ENCODE measurements around the gene EDNRA. TPM values are rescaled to one million over a fixed set of nuclear protein-coding genes. Genes with fewer than 3 reads are reported as not detected.

EDNRA gene
- total RNA-seq, 1 donor from 2014 or later, result 37.6 TPM

DNA sequence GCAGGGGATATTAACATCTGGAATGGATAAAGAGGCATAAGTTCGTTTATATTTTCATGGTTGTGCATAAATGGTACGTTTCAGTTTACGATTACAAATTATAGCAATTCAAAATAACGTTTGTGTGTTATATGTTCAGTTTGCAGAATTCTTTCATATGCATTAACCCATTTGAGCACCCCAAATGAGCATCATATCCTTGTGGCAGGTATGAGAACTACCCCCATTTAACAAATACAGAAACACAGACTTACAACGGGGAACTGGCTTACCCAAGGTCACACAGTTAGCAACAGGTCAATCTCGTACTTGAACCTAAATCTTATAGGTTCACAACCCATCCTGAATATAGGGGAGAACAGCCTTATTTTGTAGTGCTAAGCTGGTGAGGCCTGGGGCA, 33.1 kb downstream of the EDNRA start:
- H3K9me3 Mint-ChIP-seq, result no peaks in the 10 kb centered on the region
- TF ChIP-seq, protein P1, sequence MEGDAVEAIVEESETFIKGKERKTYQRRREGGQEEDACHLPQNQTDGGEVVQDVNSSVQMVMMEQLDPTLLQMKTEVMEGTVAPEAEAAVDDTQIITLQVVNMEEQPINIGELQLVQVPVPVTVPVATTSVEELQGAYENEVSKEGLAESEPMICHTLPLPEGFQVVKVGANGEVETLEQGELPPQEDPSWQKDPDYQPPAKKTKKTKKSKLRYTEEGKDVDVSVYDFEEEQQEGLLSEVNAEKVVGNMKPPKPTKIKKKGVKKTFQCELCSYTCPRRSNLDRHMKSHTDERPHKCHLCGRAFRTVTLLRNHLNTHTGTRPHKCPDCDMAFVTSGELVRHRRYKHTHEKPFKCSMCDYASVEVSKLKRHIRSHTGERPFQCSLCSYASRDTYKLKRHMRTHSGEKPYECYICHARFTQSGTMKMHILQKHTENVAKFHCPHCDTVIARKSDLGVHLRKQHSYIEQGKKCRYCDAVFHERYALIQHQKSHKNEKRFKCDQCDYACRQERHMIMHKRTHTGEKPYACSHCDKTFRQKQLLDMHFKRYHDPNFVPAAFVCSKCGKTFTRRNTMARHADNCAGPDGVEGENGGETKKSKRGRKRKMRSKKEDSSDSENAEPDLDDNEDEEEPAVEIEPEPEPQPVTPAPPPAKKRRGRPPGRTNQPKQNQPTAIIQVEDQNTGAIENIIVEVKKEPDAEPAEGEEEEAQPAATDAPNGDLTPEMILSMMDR (conservative IDR thresholded peaks at IDR 0.05), result peak; percentile 45
- DNase-seq (ENCODE audit: extremely low spot score, unreplicated experiment), result no peak
- H3K27me3 Mint-ChIP-seq, result no peaks in the 10 kb centered on the region
- no peak overlapping the region for H3K27ac Mint-ChIP-seq
- H3K36me3 Mint-ChIP-seq, result peaks cover 5% of the 10 kb centered on the region
- H3K4me3 Mint-ChIP-seq, result no peak overlapping the region
- peaks cover 9% of the 10 kb centered on the region for H3K4me1 Mint-ChIP-seq (ENCODE audit: unreplicated experiment)

DNA sequence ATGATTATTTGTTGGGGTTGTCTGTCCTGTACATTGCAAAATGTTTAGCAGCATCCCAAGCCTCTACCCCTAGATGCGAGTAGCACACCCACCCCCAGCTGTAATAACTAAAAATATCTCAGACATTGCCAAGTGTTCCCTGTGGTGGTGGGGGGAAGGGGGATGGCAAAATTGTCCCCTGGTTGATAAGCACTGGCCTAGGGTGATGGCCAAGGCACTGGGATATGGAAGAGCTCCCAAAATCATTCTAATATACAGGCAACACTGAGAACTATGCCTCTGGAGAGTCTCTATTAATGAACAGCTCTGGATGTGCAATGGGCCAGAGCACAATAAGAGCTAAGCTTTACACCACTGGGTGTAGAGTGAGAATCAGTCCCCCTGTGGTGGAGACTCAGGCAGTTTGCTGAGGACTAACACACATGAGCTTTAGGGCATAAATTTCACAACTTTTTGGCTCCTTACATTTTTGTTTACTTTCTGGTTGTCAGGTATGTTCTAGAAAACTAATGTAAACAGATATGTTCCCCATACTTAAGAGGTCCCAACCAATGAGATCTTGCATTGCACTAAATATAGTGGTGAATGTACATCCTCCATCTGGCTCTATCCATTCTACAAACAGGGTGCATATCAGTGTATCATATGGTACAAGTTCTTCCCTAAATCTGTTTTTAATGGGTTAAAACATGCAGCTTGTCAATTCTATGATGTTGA, 34.5 kb downstream of the EDNRA start:
- TF ChIP-seq, protein P1 (conservative IDR thresholded peaks at IDR 0.05), result no peak
- H3K27me3 Mint-ChIP-seq, result no peaks in the 10 kb centered on the region
- no peak for DNase-seq (ENCODE audit: extremely low spot score, unreplicated experiment)
- H3K27ac Mint-ChIP-seq, result no peak overlapping the region
- no peaks in the 10 kb centered on the region for H3K9me3 Mint-ChIP-seq
- H3K4me3 Mint-ChIP-seq, result no peak overlapping the region
- peaks cover 10% of the 10 kb centered on the region for H3K4me1 Mint-ChIP-seq (ENCODE audit: unreplicated experiment)
- H3K36me3 Mint-ChIP-seq, result peaks cover 5% of the 10 kb centered on the region

DNA sequence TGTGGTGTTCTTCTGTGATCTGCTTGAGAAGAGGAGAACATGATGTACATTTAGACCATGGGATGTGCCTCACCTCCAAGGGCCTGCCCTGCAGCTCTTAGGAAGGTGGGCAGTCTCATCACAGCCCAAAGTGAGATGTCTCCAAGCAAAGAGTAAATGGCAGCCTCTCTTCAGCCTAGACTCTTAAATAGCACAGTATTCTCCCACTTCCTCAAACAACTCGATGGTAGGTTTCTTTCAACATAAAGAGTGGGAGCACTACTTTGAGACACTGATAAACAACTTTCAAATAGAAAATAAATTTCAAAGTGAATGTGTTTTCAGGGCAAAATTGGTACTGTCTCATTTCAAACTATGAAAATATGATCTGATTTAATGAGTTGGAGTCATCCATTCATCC, 35.2 kb downstream of the EDNRA start:
- H3K36me3 Mint-ChIP-seq, result peaks cover 5% of the 10 kb centered on the region
- DNase-seq (ENCODE audit: extremely low spot score, unreplicated experiment), result no peak
- H3K4me1 Mint-ChIP-seq (ENCODE audit: unreplicated experiment), result peaks cover 10% of the 10 kb centered on the region
- H3K27me3 Mint-ChIP-seq, result no peaks in the 10 kb centered on the region
- no peaks in the 10 kb centered on the region for H3K9me3 Mint-ChIP-seq
- TF ChIP-seq, protein P1 (conservative IDR thresholded peaks at IDR 0.05), result no peak
- H3K4me3 Mint-ChIP-seq, result no peak overlapping the region
- H3K27ac Mint-ChIP-seq, result no peak overlapping the region

DNA sequence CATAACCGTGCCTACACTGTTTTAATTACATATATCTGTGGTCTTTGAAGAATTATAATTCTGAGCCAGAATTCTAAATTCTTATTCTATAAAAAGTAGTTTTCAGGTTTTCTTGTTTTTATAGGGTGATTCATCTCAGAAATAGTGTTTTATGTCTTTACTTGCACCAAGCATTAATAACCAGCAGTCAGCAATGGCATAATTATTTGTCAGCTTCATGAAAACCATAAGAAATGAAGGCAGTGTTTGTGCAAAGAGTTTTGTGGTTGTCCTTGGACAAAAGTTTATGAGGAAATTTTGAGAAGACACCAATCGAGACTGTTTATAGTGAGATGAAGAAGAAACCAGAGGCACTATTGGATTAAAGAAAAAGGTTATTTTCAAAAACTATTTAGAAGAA, 37.2 kb downstream of the EDNRA start:
- Mint-ChIP-seq H3K36me3 (peaks cover 12% of the 10 kb centered on the region), H3K27ac (no peak overlapping the region), H3K9me3 (peaks cover 4% of the 10 kb centered on the region), H3K27me3 (no peaks in the 10 kb centered on the region), H3K4me1 (ENCODE audit: unreplicated experiment) (peaks cover 4% of the 10 kb centered on the region), H3K4me3 (no peak overlapping the region)
- TF ChIP-seq, protein P1 (conservative IDR thresholded peaks at IDR 0.05), result no peak
- DNase-seq (ENCODE audit: extremely low spot score, unreplicated experiment), result no peak

DNA sequence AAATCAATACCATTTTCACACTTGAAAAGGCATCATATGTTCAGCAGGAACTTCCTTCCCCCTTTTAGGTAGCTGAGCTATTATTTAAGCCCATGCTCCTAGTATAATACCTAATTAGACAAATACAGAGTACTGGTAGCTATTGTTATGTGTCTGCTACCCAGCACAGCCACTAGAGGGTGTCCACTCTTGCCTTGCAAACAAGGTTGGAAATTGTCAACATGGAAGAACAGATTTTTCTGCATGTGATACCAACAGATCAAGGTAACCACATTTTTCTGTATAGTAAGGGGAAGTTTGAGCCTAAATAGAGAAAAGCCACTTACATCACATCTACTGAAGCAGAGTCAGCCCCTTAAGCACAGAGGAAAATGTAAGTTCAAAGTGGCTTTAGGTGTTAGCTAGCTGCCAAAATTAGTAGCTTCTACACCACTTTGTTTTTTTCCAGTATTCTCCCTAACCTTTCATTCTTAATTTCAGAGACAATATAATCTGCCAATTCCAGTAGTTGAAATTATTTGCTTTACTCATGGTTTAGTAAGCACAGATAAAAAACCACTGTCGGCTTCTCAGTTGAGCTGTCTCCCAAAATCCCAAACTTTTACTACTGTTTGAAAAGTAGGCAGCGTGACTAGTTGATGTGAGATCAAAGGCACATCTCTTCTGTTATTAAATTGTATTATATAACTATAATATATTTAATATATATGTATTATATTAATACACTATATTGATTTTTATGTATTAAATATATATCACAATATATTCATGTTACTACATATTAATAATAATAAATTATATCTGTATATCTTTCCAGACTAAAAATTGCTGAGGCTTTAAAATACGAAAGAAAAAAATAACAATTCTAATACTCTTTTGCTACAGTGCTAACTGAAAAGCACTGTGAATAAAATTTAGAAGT, 38.2 kb downstream of the EDNRA start:
- Mint-ChIP-seq H3K36me3 (peaks cover 7% of the 10 kb centered on the region), H3K27me3 (no peaks in the 10 kb centered on the region), H3K9me3 (peaks cover 4% of the 10 kb centered on the region), H3K4me1 (ENCODE audit: unreplicated experiment) (peaks cover 4% of the 10 kb centered on the region), H3K27ac (no peak overlapping the region), H3K4me3 (no peak overlapping the region)
- no peak for DNase-seq (ENCODE audit: extremely low spot score, unreplicated experiment)
- TF ChIP-seq, protein P1 (conservative IDR thresholded peaks at IDR 0.05), result peak; percentile 90
